Choroid plexus epithelial cell (primary cell): ENCODE data around the gene PRKAG3.

Source experiments
- DNase-seq: peaks from one replicate; pipeline ENCODE4 v3.0.0-alpha.2; 2010; ENCODE audit warnings: low read depth
- H3K4me3 ChIP-seq: 2 replicates; pipeline ENCODE4 v1.5.1; 2011; ENCODE audit warnings: low read depth, mild to moderate bottlenecking, control low read depth, low read length, moderate library complexity
- CTCF ChIP-seq: conservative IDR thresholded peaks from 2 replicates; pipeline ENCODE4 v1.5.1; 2011; ENCODE audit warnings: low read depth, mild to moderate bottlenecking, control low read depth, inconsistent platforms, low read length, moderate library complexity

Gene PRKAG3

GRCh38 chr2:218857371-218858137, 26.0 kb upstream of the PRKAG3 start:
- no peak overlapping the region for H3K4me3 ChIP-seq
- no peak for TF ChIP-seq CTCF
- DNase-seq, result no peak

GRCh38 chr2:218856896-218857243, 25.3 kb upstream of the PRKAG3 start:
- no peak overlapping the region for H3K4me3 ChIP-seq
- TF ChIP-seq CTCF, result no peak
- no peak for DNase-seq

- no peak for DNase-seq
- no peak overlapping the region for H3K4me3 ChIP-seq
- TF ChIP-seq CTCF, result no peak
Measured at GRCh38 chr2:218856167-218856895, 24.7 kb upstream of the PRKAG3 start.

GRCh38 chr2:218855305-218856166, 23.9 kb upstream of the PRKAG3 start:
- DNase-seq, result no peak
- no peak for TF ChIP-seq CTCF
- H3K4me3 ChIP-seq, result no peak overlapping the region

- TF ChIP-seq CTCF, result no peak
- no peak overlapping the region for H3K4me3 ChIP-seq
- no peak for DNase-seq
Measured at GRCh38 chr2:218854860-218855259, 23.3 kb upstream of the PRKAG3 start.

GRCh38 chr2:218853766-218854165, 22.2 kb upstream of the PRKAG3 start:
- no peak overlapping the region for H3K4me3 ChIP-seq
- TF ChIP-seq CTCF, result no peak
- peak; percentile 49 for DNase-seq
